Adrenal gland (tissue), 12 donors: ENCODE data around the gene BAK1. TPM values are rescaled to one million over a fixed set of nuclear protein-coding genes. Genes with fewer than 3 reads are reported as not detected.
A peak's percentile ranks its signal among the peaks of the same experiment; 100 is the strongest.

Experiments used
- DNase-seq, 7 donors: peaks; one replicate each; pipeline ENCODE4 v3.0.0-alpha.2; 2019 to 2020
- H3K27ac ChIP-seq, 5 donors: fragments of 200-600 bp; sonication (generic) in 4 of 5; 1 replicate in 3 of 5; 2 replicates in 2 of 5; pipeline versions ENCODE4 v1.5.1 to v1.8.0; 2016 to 2020; ENCODE audit warnings: mild to moderate bottlenecking in 1 of 5
- H3K27me3 ChIP-seq: fragments of 200-600 bp; 2 replicates; pipeline ENCODE4 v1.8.0; 2021
- H3K36me3 ChIP-seq, 2 donors: fragments of 200-600 bp; replicated peaks in 1 of 2; 1 replicate in 1 of 2; 2 replicates in 1 of 2; pipeline versions ENCODE4 v1.5.1 to v1.8.0; 2018 to 2022
- H3K4me1 ChIP-seq, 2 donors: fragments of 200-600 bp; replicated peaks in 1 of 2; 1 replicate in 1 of 2; 2 replicates in 1 of 2; pipeline versions ENCODE4 v1.5.1 to v1.8.0; 2018 to 2021
- H3K4me3 ChIP-seq, 4 donors: fragments of 200-600 bp; sonication (generic) in 3 of 4; one replicate each; pipeline ENCODE4 v1.5.1; 2016 to 2018
- H3K9me3 ChIP-seq, 3 donors: fragments of 200-600 bp; sonication (generic) in 1 of 3; replicated peaks in 1 of 3; 1 replicate in 2 of 3; 2 replicates in 1 of 3; pipeline versions ENCODE4 v1.5.1 to v1.8.0; 2016 to 2021
- POLR2A ChIP-seq, 2 donors: fragments of 450-650 bp; IDR thresholded peaks; one replicate each; pipeline ENCODE4 v1.6.1; 2017; ENCODE audit warnings: antibody characterized with exemption in 2 of 2, mild to moderate bottlenecking in 2 of 2, moderate library complexity in 1 of 2
- WGBS, 4 donors: extraction: QIAGEN DNeasy Blood & Tissue Kit in 2 of 4; methylation state at CpG; one replicate each; pipeline versions ENCODE4 v1.1.5 to v1.1.7; 2013 to 2017; 5-methylcytosine and 5-hydroxymethylcytosine counted together
- intact Hi-C, 2 donors: fragments of 100-400 bp; cut with DNase I; formaldehyde crosslinking; loops; one replicate each; pipeline versions ENCODE4 v1.14.1 to v1.15.0; 2022 to 2023
- polyA plus RNA-seq, 3 donors: library from polyadenylated mRNA; stranded (reverse); fragments of 200-250 nt in 2 of 3; fragments of 350-450 nt in 1 of 3; fragmentation: Illumina TruSeq in 1 of 3; extraction: RNeasy Lipid Tissue Mini Kit (QIAGEN cat#74804) in 1 of 3; gene quantifications; one replicate each; pipeline ENCODE4 v1.2.3, GENCODE V29; 2013 to 2014
- total RNA-seq, 9 donors: library from RNA; depleted of rRNA in 4 of 9; stranded (reverse); fragments of >200 nt in 4 of 9; fragments of 120-200 nt in 1 of 9; fragmentation: NEBNext Ultra II Directional in 1 of 9; extraction: Animal tissue kit (Norgen Biotek cat#: 25700) in 1 of 9; gene quantifications; one replicate each; pipeline versions ENCODE4 v1.1.0 to v1.2.4, GENCODE V29; 2013 to 2023
- TF ChIP-seq, protein P1 (sequence below), 6 experiments: fragments of 450-650 bp in 4 of 6; fragments of 200-600 bp in 2 of 6; sonication (generic) in 1 of 6; IDR thresholded peaks; 1 replicate in 5 of 6; 2 replicates in 1 of 6; pipeline versions ENCODE4 v1.5.1 to v1.8.0; 2016 to 2021; ENCODE audit warnings: antibody characterized with exemption in 6 of 6, mild to moderate bottlenecking in 2 of 6, moderate library complexity in 1 of 6
- donor health status: healthy with polysubstance abuse.
- donor health status: Bipolar disorder and iron deficiency.
- donor health status: DM: yes; HTN: yes; CAD: no.
- donor health status: DM: no; HTN: no; CAD: no.
- donor health status: DM: no; HTN: no; CAD: no.
- donor health status: DM: yes; HTN: yes; CAD: no.

The BAK1 gene
- total and polyA plus RNA-seq, 12 donors = 9.7 to 51.9 (median 23.3) TPM

DNA sequence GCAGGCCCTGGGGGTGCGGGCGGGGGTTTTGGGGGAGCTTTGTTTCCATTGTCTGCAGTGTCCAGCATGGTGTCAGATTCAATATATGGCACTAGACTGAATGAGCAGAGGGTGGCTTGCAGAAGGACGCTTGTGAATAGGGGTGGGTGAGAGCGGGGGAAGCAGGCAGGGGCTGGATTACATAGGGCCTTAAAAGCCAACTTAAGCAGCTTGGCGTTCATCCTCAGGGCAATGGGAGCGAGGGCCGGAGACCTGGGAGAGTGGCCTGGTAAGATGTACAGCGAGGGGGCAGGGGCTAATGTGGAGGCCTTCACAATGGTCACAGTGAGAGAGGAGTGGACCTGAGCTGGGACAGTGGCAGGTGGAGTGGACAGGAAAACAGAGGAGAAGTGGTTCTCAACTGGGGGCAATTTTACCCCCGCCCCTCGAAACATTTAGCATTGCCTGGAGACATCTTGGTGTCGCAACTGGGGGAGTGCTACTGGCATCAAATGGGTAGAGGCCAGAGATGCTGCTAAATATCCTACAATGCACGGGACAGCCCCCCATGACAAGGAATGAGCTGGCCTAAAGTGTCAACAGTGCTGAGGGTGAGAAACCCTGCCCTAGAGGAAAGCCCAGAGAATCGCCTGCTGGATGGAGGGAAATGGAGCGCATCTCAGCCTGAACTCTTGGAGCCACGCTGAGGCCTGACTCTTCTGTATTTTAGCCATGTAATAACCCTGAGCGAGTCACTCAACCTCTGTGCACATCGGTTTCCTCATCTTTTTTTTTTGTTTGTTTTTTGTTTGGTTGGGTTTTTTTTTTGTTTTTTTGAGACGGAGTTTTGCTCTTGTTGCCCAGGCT lies 15.1 kb upstream of the BAK1 start:
- intact Hi-C loops = no loop called here
- TF ChIP-seq POLR2A (IDR thresholded peaks at IDR 0.05) = no peak
- TF ChIP-seq, protein P1, sequence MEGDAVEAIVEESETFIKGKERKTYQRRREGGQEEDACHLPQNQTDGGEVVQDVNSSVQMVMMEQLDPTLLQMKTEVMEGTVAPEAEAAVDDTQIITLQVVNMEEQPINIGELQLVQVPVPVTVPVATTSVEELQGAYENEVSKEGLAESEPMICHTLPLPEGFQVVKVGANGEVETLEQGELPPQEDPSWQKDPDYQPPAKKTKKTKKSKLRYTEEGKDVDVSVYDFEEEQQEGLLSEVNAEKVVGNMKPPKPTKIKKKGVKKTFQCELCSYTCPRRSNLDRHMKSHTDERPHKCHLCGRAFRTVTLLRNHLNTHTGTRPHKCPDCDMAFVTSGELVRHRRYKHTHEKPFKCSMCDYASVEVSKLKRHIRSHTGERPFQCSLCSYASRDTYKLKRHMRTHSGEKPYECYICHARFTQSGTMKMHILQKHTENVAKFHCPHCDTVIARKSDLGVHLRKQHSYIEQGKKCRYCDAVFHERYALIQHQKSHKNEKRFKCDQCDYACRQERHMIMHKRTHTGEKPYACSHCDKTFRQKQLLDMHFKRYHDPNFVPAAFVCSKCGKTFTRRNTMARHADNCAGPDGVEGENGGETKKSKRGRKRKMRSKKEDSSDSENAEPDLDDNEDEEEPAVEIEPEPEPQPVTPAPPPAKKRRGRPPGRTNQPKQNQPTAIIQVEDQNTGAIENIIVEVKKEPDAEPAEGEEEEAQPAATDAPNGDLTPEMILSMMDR (IDR thresholded peaks at IDR 0.05) = no peak

DNA sequence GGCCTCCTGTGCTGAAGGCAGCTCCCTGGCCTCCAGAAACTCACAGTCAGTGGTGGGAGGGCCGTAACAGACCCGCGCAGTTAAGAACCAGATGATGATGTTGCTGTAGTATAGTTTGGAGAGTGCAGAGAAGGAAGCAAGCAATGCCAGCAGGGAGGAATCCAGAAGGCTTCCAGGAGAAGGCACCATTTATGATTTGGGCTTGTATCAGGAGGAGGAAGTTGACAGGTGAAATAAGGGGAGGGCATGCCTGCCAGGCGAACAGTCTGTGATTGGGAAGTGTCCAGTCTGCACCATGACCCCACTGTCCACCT lies 13.3 kb upstream of the BAK1 start:
- 37 to 63% (median 48%) methylated on average over 4 of the region's 4 CpGs for WGBS, 4 donors
- no peak for DNase-seq
- intact Hi-C loops = loop anchor here in 1 of 2 donors (5.0 kb wide), 1 partner anchor 39 kb away; no protein-coding TSS in a partner anchor
- no peaks in the 10 kb centered on the region for H3K36me3 ChIP-seq
- no peaks in the 10 kb centered on the region for H3K9me3 ChIP-seq
- H3K4me1 ChIP-seq = peaks cover 24 to 40% of the 10 kb centered on the region in 2 donors
- no peak overlapping the region for H3K4me3 ChIP-seq
- TF ChIP-seq, protein P1 (IDR thresholded peaks at IDR 0.05) = no peak
- no peak for TF ChIP-seq POLR2A (IDR thresholded peaks at IDR 0.05)
- H3K27me3 ChIP-seq = no peaks in the 10 kb centered on the region
- no peak overlapping the region for H3K27ac ChIP-seq

More for the DNA sequence above, 15.1 kb upstream of the BAK1 start:
- Histone ChIP-seq H3K4me3 (no peak overlapping the region), H3K27ac (no peak overlapping the region), H3K36me3 (no peaks in the 10 kb centered on the region), H3K27me3 (no peaks in the 10 kb centered on the region), H3K9me3 (no peaks in the 10 kb centered on the region), H3K4me1 (peaks cover 18 to 32% of the 10 kb centered on the region in 2 donors)
- 90 to 92% (median 91%) methylated on average over 18 of the region's 18 CpGs for WGBS, 4 donors
- DNase-seq = no peak

DNA sequence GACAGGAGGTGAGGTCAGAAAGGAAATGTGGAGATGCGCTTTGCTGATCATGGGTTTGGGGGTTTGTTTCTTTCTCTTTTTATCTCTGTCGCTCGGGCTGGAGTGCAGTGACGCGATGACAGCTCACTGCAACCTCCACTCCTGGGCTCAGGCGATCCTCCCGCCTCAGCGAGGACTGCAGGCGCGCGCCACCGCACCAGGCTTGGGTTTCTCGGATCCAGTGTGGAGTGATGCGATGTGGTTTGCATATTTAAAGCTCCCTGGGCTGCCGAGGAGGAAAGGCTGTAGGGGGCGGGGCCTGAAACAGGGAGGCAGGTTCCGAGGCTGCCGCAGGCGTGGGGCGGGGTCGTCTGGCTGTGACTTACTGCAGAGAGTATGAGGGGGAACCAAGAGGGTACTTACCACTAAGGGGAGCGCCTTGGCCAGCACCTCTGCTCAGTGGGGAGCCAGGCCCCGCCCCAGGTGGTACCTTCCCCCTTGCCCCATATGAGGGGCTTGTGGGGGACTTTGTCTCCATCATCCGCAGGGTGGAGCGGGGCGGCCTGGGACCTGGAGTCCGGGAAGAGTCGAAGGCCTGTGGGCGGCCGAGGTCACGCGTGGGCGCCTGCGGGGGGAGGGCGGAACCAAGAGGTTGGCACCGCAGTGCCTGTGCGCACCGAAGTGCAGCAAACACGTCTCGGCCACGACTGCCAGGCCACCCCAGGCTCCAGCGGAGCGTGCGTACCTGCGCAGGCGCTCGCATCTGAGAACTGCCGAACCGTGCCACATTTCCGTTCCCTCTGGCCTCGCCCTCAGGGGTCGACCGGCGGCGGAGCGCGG lies 12.7 kb upstream of the BAK1 start:
- Histone ChIP-seq H3K4me3 (no peak overlapping the region), H3K4me1 (peaks cover 21 to 36% of the 10 kb centered on the region in 2 donors), H3K27me3 (no peaks in the 10 kb centered on the region), H3K27ac (peak overlapping the region in 1 of 5 donors; percentile 22), H3K9me3 (no peaks in the 10 kb centered on the region), H3K36me3 (no peaks in the 10 kb centered on the region)
- no peak for DNase-seq
- intact Hi-C loops = loop anchor here in 1 of 2 donors (5.0 kb wide), 1 partner anchor 39 kb away; no protein-coding TSS in a partner anchor
- TF ChIP-seq, protein P1 (IDR thresholded peaks at IDR 0.05) = no peak
- no peak for TF ChIP-seq POLR2A (IDR thresholded peaks at IDR 0.05)
- 41 to 70% (median 55%) methylated on average over 23 to 57 of the region's 57 CpGs for WGBS, 4 donors

DNA sequence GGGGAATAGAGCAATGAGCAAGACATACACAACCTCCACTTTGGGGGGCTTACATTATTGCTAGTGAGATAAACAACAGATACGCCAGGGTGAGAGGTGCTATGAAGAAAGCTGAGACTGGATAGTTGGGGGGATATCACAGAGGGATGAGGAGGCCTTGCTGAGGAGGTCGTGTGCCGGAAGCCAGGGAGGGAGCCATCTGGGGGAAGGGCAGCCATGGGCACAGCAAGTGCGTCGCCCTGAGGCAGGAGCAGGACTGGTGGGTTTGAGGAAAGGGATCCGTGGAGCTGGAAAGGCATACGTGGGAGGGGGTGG lies 12.2 kb upstream of the BAK1 start:
- TF ChIP-seq, protein P1 (IDR thresholded peaks at IDR 0.05) = no peak
- no peak for TF ChIP-seq POLR2A (IDR thresholded peaks at IDR 0.05)
- 88 to 96% (median 91%) methylated on average over 7 of the region's 7 CpGs for WGBS, 4 donors
- Histone ChIP-seq H3K36me3 (no peaks in the 10 kb centered on the region), H3K4me3 (no peak overlapping the region), H3K9me3 (no peaks in the 10 kb centered on the region), H3K27ac (no peak overlapping the region), H3K27me3 (no peaks in the 10 kb centered on the region), H3K4me1 (peaks cover 16 to 34% of the 10 kb centered on the region in 2 donors)
- intact Hi-C loops = loop anchor here in 1 of 2 donors (5.0 kb wide), 1 partner anchor 40 kb away; no protein-coding TSS in a partner anchor
- no peak for DNase-seq
